PC-3 (cell line): ENCODE results near the gene PCDHA1. TPM values are rescaled to one million over a fixed set of nuclear protein-coding genes. Genes with fewer than 3 reads are reported as not detected.
A peak's percentile ranks its signal among the peaks of the same experiment; 100 is the strongest.

ENCODE experiments used
- ATAC-seq: fragments of 200-7000 bp; cut with Tn5 transposase; 2 replicates; pipeline ENCODE4 v1.9.1; 2020; ENCODE audit warnings: mild to moderate bottlenecking, moderate library complexity
- BruUV-seq: library from RNA; stranded (reverse); fragments of 400-500 nt; replicated peaks from 2 replicates; lab custom pipeline; 2021; lab: Mats Ljungman, UMichigan
- CTCF ChIA-PET: fragments of 300-600 bp; sonication (Branson Sonifier 250); formaldehyde crosslinking; loops from one replicate; lab custom pipeline; 2022; ENCODE audit warnings: antibody characterized with exemption; lab: Charles Lee
- POLR2A ChIA-PET: fragments of 300-600 bp; sonication (Branson Sonifier 250); formaldehyde crosslinking; loops from one replicate; lab custom pipeline; 2022; ENCODE audit warnings: antibody characterized with exemption; ENCODE audit not compliant: unreplicated experiment; lab: Charles Lee
- DNase-seq: peaks from one replicate; pipeline ENCODE4 v3.0.0-alpha.2; 2015
- H2AFZ ChIP-seq: fragments of 300-600 bp; sonication (generic); 2 replicates; pipeline ENCODE4 v1.6.0; 2016; ENCODE audit warnings: antibody characterized with exemption, low read length
- H3F3A ChIP-seq: fragments of 300-600 bp; sonication (generic); one replicate; pipeline ENCODE4 v1.6.0; 2017; ENCODE audit warnings: antibody characterized with exemption, low read length, control low read depth, mild to moderate bottlenecking; ENCODE audit not compliant: unreplicated experiment
- H3K27ac ChIP-seq: fragments of 300-600 bp; sonication (generic); 2 replicates; pipeline ENCODE4 v1.5.1; 2016; ENCODE audit warnings: mild to moderate bottlenecking, low read length
- H3K27me3 ChIP-seq: fragments of 300-600 bp; sonication (generic); 2 replicates; pipeline ENCODE4 v1.6.1; 2016; ENCODE audit warnings: low read length, mixed read lengths
- H3K36me3 ChIP-seq: fragments of 300-600 bp; sonication (generic); 2 replicates; pipeline ENCODE4 v1.6.1; 2016; ENCODE audit warnings: low read depth, mixed run types, low read length, mixed read lengths
- H3K4me1 ChIP-seq: fragments of 300-600 bp; sonication (generic); 2 replicates; pipeline ENCODE4 v1.5.1; 2016; ENCODE audit warnings: low read length; ENCODE audit not compliant: insufficient read depth
- H3K4me2 ChIP-seq: fragments of 300-600 bp; sonication (generic); 2 replicates; pipeline ENCODE4 v1.6.0; 2016; ENCODE audit warnings: low read length
- H3K4me3 ChIP-seq: fragments of 300-600 bp; sonication (generic); 2 replicates; pipeline ENCODE4 v1.5.1; 2016; ENCODE audit warnings: mild to moderate bottlenecking, low read length, mixed read lengths
- H3K79me2 ChIP-seq: fragments of 300-600 bp; sonication (generic); 2 replicates; pipeline ENCODE4 v1.6.1; 2017; ENCODE audit warnings: low read length, mixed read lengths
- H3K9ac ChIP-seq: fragments of 300-600 bp; sonication (generic); 2 replicates; pipeline ENCODE4 v1.6.0; 2016; ENCODE audit warnings: mild to moderate bottlenecking, low read length
- H3K9me2 ChIP-seq: fragments of 300-600 bp; sonication (generic); replicated peaks from 2 replicates; pipeline ENCODE4 v1.6.1; 2016; ENCODE audit warnings: mixed run types, low read length, mixed read lengths
- H3K9me3 ChIP-seq: fragments of 300-600 bp; sonication (generic); 2 replicates; pipeline ENCODE4 v1.6.1; 2016; ENCODE audit warnings: low read length, mixed read lengths
- H4K20me1 ChIP-seq: fragments of 300-600 bp; sonication (generic); 2 replicates; pipeline ENCODE4 v1.6.1; 2016; ENCODE audit warnings: low read length, mixed read lengths
- EZH2 ChIP-seq: fragments of 300-600 bp; sonication (generic); IDR thresholded peaks from one replicate; pipeline ENCODE4 v1.6.1; 2017; ENCODE audit warnings: antibody characterized with exemption, mild to moderate bottlenecking, low read length; ENCODE audit not compliant: unreplicated experiment
- EZH2phosphoT487 ChIP-seq: fragments of 300-600 bp; sonication (generic); IDR thresholded peaks from 2 replicates; pipeline ENCODE4 v1.6.1; 2018; ENCODE audit warnings: mild to moderate bottlenecking, antibody characterized with exemption, low read length, borderline replicate concordance
- intact Hi-C: fragments of 100-400 bp; cut with micrococcal nuclease; formaldehyde crosslinking; loops from 2 replicates; pipeline ENCODE4 v1.9.0; 2023
- total RNA-seq: library from RNA; depleted of rRNA; stranded (reverse); fragments of >200 nt; gene quantifications from 2 replicates; pipeline ENCODE4 v1.2.3, GENCODE V29; 2014
- TF ChIP-seq, protein P1 (sequence below): fragments of 300-600 bp; sonication (generic); conservative IDR thresholded peaks from 2 replicates; pipeline ENCODE4 v1.5.1; 2017; ENCODE audit warnings: antibody characterized with exemption, low read depth, mild to moderate bottlenecking, low read length

The PCDHA1 gene
- total RNA-seq, 1 experiment from 2014 or later: not detected

- no peak for DNase-seq
- Histone ChIP-seq H3K4me3 (peak overlapping the region; percentile 91), H2AFZ (peak overlapping the region; percentile 90), H4K20me1 (no peaks in the 10 kb centered on the region), H3K9me3 (no peaks in the 10 kb centered on the region), H3F3A (no peaks in the 10 kb centered on the region), H3K36me3 (no peaks in the 10 kb centered on the region), H3K27ac (0 out of 2 replicates have a peak overlapping the region, but pooled peaks have one; percentile 45), H3K79me2 (peaks cover 12% of the 10 kb centered on the region; the same call in 1 of the 2 replicates), H3K4me2 (peak overlapping the region; percentile 91), H3K9ac (peak overlapping the region; percentile 63), H3K27me3 (no peaks in the 10 kb centered on the region), H3K9me2 (no peaks in the 10 kb centered on the region), H3K4me1 (peaks cover 8% of the 10 kb centered on the region)
- TF ChIP-seq EZH2phosphoT487 (no peak), EZH2 (no peak)
- TF ChIP-seq, protein P1, sequence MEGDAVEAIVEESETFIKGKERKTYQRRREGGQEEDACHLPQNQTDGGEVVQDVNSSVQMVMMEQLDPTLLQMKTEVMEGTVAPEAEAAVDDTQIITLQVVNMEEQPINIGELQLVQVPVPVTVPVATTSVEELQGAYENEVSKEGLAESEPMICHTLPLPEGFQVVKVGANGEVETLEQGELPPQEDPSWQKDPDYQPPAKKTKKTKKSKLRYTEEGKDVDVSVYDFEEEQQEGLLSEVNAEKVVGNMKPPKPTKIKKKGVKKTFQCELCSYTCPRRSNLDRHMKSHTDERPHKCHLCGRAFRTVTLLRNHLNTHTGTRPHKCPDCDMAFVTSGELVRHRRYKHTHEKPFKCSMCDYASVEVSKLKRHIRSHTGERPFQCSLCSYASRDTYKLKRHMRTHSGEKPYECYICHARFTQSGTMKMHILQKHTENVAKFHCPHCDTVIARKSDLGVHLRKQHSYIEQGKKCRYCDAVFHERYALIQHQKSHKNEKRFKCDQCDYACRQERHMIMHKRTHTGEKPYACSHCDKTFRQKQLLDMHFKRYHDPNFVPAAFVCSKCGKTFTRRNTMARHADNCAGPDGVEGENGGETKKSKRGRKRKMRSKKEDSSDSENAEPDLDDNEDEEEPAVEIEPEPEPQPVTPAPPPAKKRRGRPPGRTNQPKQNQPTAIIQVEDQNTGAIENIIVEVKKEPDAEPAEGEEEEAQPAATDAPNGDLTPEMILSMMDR: no peak
- no TSS peak for BruUV-seq
- ChIA-PET CTCF (interaction anchor here (0.9 to 2.7 kb wide), 2 partner anchors 77 to 113 kb away, joined by 7 to 66 read pairs; no protein-coding TSS in a partner anchor), POLR2A (interaction anchor here (0.7 kb wide), 1 partner anchor 51 kb away, joined by 3 read pairs; no protein-coding TSS in a partner anchor)
- no peak for ATAC-seq
- intact Hi-C loops: loop anchor here (2.0 to 5.0 kb wide), 3 partner anchors 40 to 76 kb away; partner anchors contain the start of genes PCDHA12 and PCDHAC2
Observed at GRCh38 chr5:140927228-140927573, 141.3 kb downstream of the PCDHA1 start.

- no peak overlapping the region for H3K9ac ChIP-seq
- no peak overlapping the region for H3K27ac ChIP-seq
- H3K9me2 ChIP-seq: no peaks in the 10 kb centered on the region
- no peaks in the 10 kb centered on the region for H3K79me2 ChIP-seq
- intact Hi-C loops: no loop called here
- TF ChIP-seq, protein P1: no peak
- TF ChIP-seq EZH2 (no peak), EZH2phosphoT487 (no peak)
- no peaks in the 10 kb centered on the region for H3K36me3 ChIP-seq
- no TSS peak for BruUV-seq
- ChIA-PET POLR2A (interaction anchor here (0.7 kb wide), 1 partner anchor 28 kb away, joined by 9 read pairs; no protein-coding TSS in a partner anchor), CTCF (no interaction called here)
- no peak overlapping the region for H3K4me2 ChIP-seq
- no peak overlapping the region for H2AFZ ChIP-seq
- H3K27me3 ChIP-seq: no peaks in the 10 kb centered on the region
- H3K4me3 ChIP-seq: no peak overlapping the region
- no peaks in the 10 kb centered on the region for H3F3A ChIP-seq
- ATAC-seq (no peak), DNase-seq (no peak)
- H3K4me1 ChIP-seq: no peaks in the 10 kb centered on the region
- no peaks in the 10 kb centered on the region for H4K20me1 ChIP-seq
- H3K9me3 ChIP-seq: no peaks in the 10 kb centered on the region
Observed at GRCh38 chr5:140934964-140935606, 149.1 kb downstream of the PCDHA1 start.

DNA sequence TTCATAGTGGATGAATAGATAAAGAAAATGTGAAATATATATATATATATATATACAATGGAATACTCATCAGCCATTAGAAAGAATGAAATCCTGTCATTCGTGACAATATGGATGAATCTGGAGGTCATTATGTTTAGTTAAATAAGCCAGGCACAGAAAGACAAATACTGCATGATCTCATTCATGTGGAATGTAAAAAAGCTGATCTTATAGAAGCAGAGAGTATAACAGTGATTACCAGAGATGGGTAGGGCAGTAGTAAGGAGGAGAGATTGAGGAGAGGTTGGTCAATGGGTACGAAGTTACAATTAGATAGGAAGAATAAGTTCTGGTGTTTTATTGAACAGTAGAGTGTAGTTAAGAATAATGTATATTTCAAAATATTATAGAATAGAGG is 160.6 kb downstream of the PCDHA1 start:
- Histone ChIP-seq H3K9me3 (no peaks in the 10 kb centered on the region), H3K4me1 (peaks cover 11% of the 10 kb centered on the region), H2AFZ (no peak overlapping the region), H3K4me3 (no peak overlapping the region), H3K36me3 (no peaks in the 10 kb centered on the region), H3K27ac (peak overlapping the region; percentile 74), H3K79me2 (no peaks in the 10 kb centered on the region), H3K27me3 (no peaks in the 10 kb centered on the region), H3K4me2 (no peak overlapping the region), H3K9me2 (no peaks in the 10 kb centered on the region), H3K9ac (no peak overlapping the region), H3F3A (no peaks in the 10 kb centered on the region), H4K20me1 (no peaks in the 10 kb centered on the region)
- intact Hi-C loops: no loop called here
- peak; percentile 97 for ATAC-seq
- POLR2A ChIA-PET: no interaction called here
- TF ChIP-seq, protein P1: no peak
- CTCF ChIA-PET: no interaction called here
- BruUV-seq: no TSS peak
- DNase-seq: peak; percentile 80
